ENCODE data around the gene RGP1.

The RGP1 gene

GRCh38 chr9:35781066-35781465 lies 32.0 kb downstream of the RGP1 start:
- no peak for DNase-seq

GRCh38 chr9:35783418-35783817 lies 34.3 kb downstream of the RGP1 start:
- DNase-seq = no peak

- no peak for DNase-seq
Observed at GRCh38 chr9:35789541-35789940, 40.5 kb downstream of the RGP1 start.

- DNase-seq = no peak
Observed at GRCh38 chr9:35790025-35790384, 40.9 kb downstream of the RGP1 start.

GRCh38 chr9:35790385-35791296 lies 41.6 kb downstream of the RGP1 start:
- DNase-seq = no peak

- DNase-seq = no peak
Observed at GRCh38 chr9:35791297-35791921, 42.3 kb downstream of the RGP1 start, which contains the start of gene NPR2. NPR2 (plus strand) TSS chr9:35791591; CDS start chr9:35792409, 818 bp downstream.

- DNase-seq = no peak
Observed at GRCh38 chr9:35792024-35792813, 43.1 kb downstream of the RGP1 start.

- DNase-seq = no peak
Observed at GRCh38 chr9:35792826-35793225, 43.7 kb downstream of the RGP1 start.

GRCh38 chr9:35793461-35793860 lies 44.4 kb downstream of the RGP1 start:
- DNase-seq = no peak

GRCh38 chr9:35795695-35796094 lies 46.6 kb downstream of the RGP1 start:
- no peak for DNase-seq

- DNase-seq = no peak
Observed at GRCh38 chr9:35797311-35798109, 48.4 kb downstream of the RGP1 start.

- peak; percentile 70 for DNase-seq
Observed at GRCh38 chr9:35798658-35799374, 49.7 kb downstream of the RGP1 start.

- no peak for DNase-seq
Observed at GRCh38 chr9:35800530-35800929, 51.4 kb downstream of the RGP1 start.

GRCh38 chr9:35801328-35802128 lies 52.4 kb downstream of the RGP1 start:
- no peak for DNase-seq

- DNase-seq = no peak
Observed at GRCh38 chr9:35806101-35806500, 57.0 kb downstream of the RGP1 start.
